ENCODE measurements around the gene NPIPB2. TPM values are rescaled to one million over a fixed set of nuclear protein-coding genes. Genes with fewer than 3 reads are reported as not detected.

Gene NPIPB2
- polyA plus RNA-seq, 3 donors, result 0.81 to 14.4 TPM; not detected in 1

DNA sequence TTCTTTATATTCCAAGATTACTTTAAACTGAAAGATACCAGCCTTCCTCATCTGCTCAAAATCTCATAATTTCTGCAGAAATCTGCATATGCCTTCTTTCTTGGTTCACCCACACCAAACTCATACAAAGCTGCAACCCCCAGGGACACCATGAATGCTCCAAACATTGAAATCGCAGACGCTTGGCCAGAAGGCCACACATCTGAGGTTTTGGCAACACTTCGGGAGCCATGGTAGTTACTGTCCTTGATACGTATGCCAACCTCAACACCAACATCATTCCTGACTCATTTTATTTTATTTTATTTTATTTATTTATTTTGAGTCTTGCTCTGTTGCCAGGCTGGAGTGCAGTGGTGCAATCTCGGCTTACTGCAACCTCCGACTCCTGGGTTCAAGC, 37.9 kb downstream of the NPIPB2 start:
- no peak overlapping the region for H3K27ac ChIP-seq (ENCODE audit: low read depth in 1 of 2, low read length in 2 of 2)
- H3K36me3 ChIP-seq (replicated peaks in 1 of 2; ENCODE audit: control insufficient read depth in 1 of 2, insufficient read depth in 2 of 2, low read length in 2 of 2), result peaks cover 5 to 18% of the 10 kb centered on the region in 2 donors
- no peaks in the 10 kb centered on the region for H3K9me3 Mint-ChIP-seq
- no peaks in the 10 kb centered on the region for H3K27me3 ChIP-seq (ENCODE audit: control insufficient read depth in 2 of 2, insufficient read depth in 2 of 2, low read length in 2 of 2)
- no peaks in the 10 kb centered on the region for H3K27me3 Mint-ChIP-seq (ENCODE audit: low read depth in 3 of 3)
- WGBS (ENCODE audit: insufficient coverage), result 100% methylated on average over 1 of the region's 6 CpGs
- H3K4me1 ChIP-seq (ENCODE audit: control insufficient read depth in 1 of 2, insufficient read depth in 2 of 2, low read length in 2 of 2), result peaks cover 3 to 4% of the 10 kb centered on the region in 2 donors
- no peaks in the 10 kb centered on the region for H3K9me3 ChIP-seq (replicated peaks in 1 of 2; ENCODE audit: control insufficient read depth in 1 of 2, insufficient read depth in 1 of 2, low read length in 2 of 2)
- peaks cover 98% of the 10 kb centered on the region for H3K79me2 ChIP-seq (ENCODE audit: insufficient read depth, low read length)
- peaks cover 6% of the 10 kb centered on the region for H3K4me1 Mint-ChIP-seq
- H4K20me1 ChIP-seq (ENCODE audit: insufficient read depth, low read length), result peaks cover 95% of the 10 kb centered on the region
- H2AFZ ChIP-seq (ENCODE audit: insufficient read depth, low read depth, low read length, poor library complexity, severe bottlenecking), result no peak overlapping the region
- H3K9ac ChIP-seq (ENCODE audit: insufficient read depth, low read length, poor library complexity, severe bottlenecking), result no peak overlapping the region
- no peak for DNase-seq
- H3K36me3 Mint-ChIP-seq, result peaks cover 21 to 31% of the 10 kb centered on the region in 2 donors
- TF ChIP-seq, protein P1, sequence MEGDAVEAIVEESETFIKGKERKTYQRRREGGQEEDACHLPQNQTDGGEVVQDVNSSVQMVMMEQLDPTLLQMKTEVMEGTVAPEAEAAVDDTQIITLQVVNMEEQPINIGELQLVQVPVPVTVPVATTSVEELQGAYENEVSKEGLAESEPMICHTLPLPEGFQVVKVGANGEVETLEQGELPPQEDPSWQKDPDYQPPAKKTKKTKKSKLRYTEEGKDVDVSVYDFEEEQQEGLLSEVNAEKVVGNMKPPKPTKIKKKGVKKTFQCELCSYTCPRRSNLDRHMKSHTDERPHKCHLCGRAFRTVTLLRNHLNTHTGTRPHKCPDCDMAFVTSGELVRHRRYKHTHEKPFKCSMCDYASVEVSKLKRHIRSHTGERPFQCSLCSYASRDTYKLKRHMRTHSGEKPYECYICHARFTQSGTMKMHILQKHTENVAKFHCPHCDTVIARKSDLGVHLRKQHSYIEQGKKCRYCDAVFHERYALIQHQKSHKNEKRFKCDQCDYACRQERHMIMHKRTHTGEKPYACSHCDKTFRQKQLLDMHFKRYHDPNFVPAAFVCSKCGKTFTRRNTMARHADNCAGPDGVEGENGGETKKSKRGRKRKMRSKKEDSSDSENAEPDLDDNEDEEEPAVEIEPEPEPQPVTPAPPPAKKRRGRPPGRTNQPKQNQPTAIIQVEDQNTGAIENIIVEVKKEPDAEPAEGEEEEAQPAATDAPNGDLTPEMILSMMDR (IDR thresholded peaks at IDR 0.05), result no peak
- intact Hi-C loops (cut with micrococcal nuclease), result no loop called here
- H3K27ac Mint-ChIP-seq, result peak overlapping the region in 1 of 7 donors; percentile 48
- H3K4me3 Mint-ChIP-seq, result no peak overlapping the region
- H3K4me2 ChIP-seq (replicated peaks; ENCODE audit: extremely low read depth, low read length, poor library complexity, severe bottlenecking), result no peak overlapping the region
- H3K4me3 ChIP-seq (replicated peaks in 1 of 3; ENCODE audit: low read depth in 2 of 3, low read length in 3 of 3), result no peak overlapping the region

DNA sequence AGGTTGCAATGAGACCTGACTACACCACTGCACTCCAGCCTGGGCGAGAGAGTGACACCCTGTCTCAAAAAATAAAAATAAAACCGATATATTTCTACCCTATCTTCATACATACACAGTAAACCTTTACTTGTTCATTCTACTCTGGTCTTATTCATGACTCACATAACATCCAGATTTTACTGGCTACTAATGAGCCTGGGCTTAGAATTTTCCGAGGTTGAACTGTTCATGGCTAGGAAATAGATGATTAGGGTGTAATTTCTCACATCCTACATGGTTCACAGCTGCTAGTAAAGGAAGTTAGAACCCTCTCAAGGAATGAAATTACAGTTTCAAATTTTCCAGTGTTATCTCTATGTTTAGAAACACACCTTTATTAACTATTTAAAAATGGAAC, 40.8 kb downstream of the NPIPB2 start:
- intact Hi-C loops (cut with micrococcal nuclease), result no loop called here
- Mint-ChIP-seq H3K27ac (peak overlapping the region in 2 of 7 donors; percentile 42 to 58), H3K4me1 (peaks cover 4% of the 10 kb centered on the region), H3K9me3 (no peaks in the 10 kb centered on the region), H3K36me3 (peaks cover 27 to 38% of the 10 kb centered on the region in 2 donors), H3K27me3 (ENCODE audit: low read depth in 3 of 3) (no peaks in the 10 kb centered on the region), H3K4me3 (no peak overlapping the region)
- Histone ChIP-seq H3K27me3 (ENCODE audit: control insufficient read depth in 2 of 2, insufficient read depth in 2 of 2, low read length in 2 of 2) (no peaks in the 10 kb centered on the region), H4K20me1 (ENCODE audit: insufficient read depth, low read length) (peaks cover 94% of the 10 kb centered on the region), H3K9me3 (replicated peaks in 1 of 2; ENCODE audit: control insufficient read depth in 1 of 2, insufficient read depth in 1 of 2, low read length in 2 of 2) (no peaks in the 10 kb centered on the region), H3K36me3 (replicated peaks in 1 of 2; ENCODE audit: control insufficient read depth in 1 of 2, insufficient read depth in 2 of 2, low read length in 2 of 2) (peaks cover 12 to 38% of the 10 kb centered on the region in 2 donors), H2AFZ (ENCODE audit: insufficient read depth, low read depth, low read length, poor library complexity, severe bottlenecking) (no peak overlapping the region), H3K27ac (ENCODE audit: low read depth in 1 of 2, low read length in 2 of 2) (peak overlapping the region in 1 of 2 donors; percentile 12), H3K79me2 (ENCODE audit: insufficient read depth, low read length) (peaks cover 96% of the 10 kb centered on the region), H3K4me2 (replicated peaks; ENCODE audit: extremely low read depth, low read length, poor library complexity, severe bottlenecking) (no peak overlapping the region), H3K4me3 (replicated peaks in 1 of 3; ENCODE audit: low read depth in 2 of 3, low read length in 3 of 3) (no peak overlapping the region), H3K9ac (ENCODE audit: insufficient read depth, low read length, poor library complexity, severe bottlenecking) (no peak overlapping the region), H3K4me1 (ENCODE audit: control insufficient read depth in 1 of 2, insufficient read depth in 2 of 2, low read length in 2 of 2) (peaks cover under 1% of the 10 kb centered on the region in 2 donors)
- WGBS (ENCODE audit: insufficient coverage), result 86% methylated on average over 1 of the region's 3 CpGs
- TF ChIP-seq, protein P1 (IDR thresholded peaks at IDR 0.05), result no peak
- no peak for DNase-seq

Measured in CD14-positive monocyte (primary cell).